Endothelial cell of umbilical vein (primary cell): ENCODE measurements around the gene TEX29. TPM values are rescaled to one million over a fixed set of nuclear protein-coding genes. Genes with fewer than 3 reads are reported as not detected.

ENCODE experiments used
- BruUV-seq: library from RNA; stranded (reverse); fragments of 400-500 nt; replicated peaks from 2 replicates; lab custom pipeline; 2021; lab: Mats Ljungman, UMichigan
- CTCF ChIA-PET: fragments of 300-600, 350-600 bp; sonication (Branson Sonifier 250); formaldehyde crosslinking; loops from one replicate; lab custom pipeline; 2021; ENCODE audit warnings: antibody characterized with exemption, inconsistent platforms; lab: Charles Lee
- POLR2A ChIA-PET: fragments of 300-600, 350-600 bp; sonication (Branson Sonifier 250); formaldehyde crosslinking; loops from one replicate; lab custom pipeline; 2021; ENCODE audit warnings: antibody characterized with exemption, inconsistent platforms; lab: Charles Lee
- DNase-seq: peaks from one replicate; pipeline ENCODE4 v3.0.0-alpha.2; 2011; ENCODE audit warnings: low read depth, low spot score
- FAIRE-seq: peaks from 2 replicates; lab custom pipeline; 2011; peaks lifted over from hg19 to GRCh38; lab: Jason Lieb, UNC
- H2AFZ ChIP-seq: 2 replicates; pipeline ENCODE4 v1.6.0; 2012; ENCODE audit warnings: low read depth, low read length, control low read depth, inconsistent platforms
- H3K27ac ChIP-seq: 2 replicates; pipeline ENCODE4 v1.5.1; 2011; ENCODE audit warnings: low read depth, mild to moderate bottlenecking, control low read depth, low read length, moderate library complexity; ENCODE audit not compliant: insufficient read depth
- H3K27me3 ChIP-seq, 2 experiments: 2 replicates each; pipeline versions ENCODE4 v1.6.0 to v1.6.1; 2011; ENCODE audit warnings: low read length in 2 of 2, mixed read lengths in 1 of 2; ENCODE audit not compliant: control insufficient read depth in 2 of 2, insufficient read depth in 2 of 2
- H3K36me3 ChIP-seq, 2 experiments: 2 replicates in 1 of 2; 3 replicates in 1 of 2; pipeline ENCODE4 v1.5.1; 2011; ENCODE audit warnings: low read length in 2 of 2, mild to moderate bottlenecking in 1 of 2, moderate library complexity in 1 of 2; ENCODE audit not compliant: control insufficient read depth in 2 of 2, insufficient read depth in 2 of 2; ENCODE audit errors: extremely low read depth in 1 of 2
- H3K4me1 ChIP-seq: 3 replicates; pipeline ENCODE4 v1.5.1; 2011; ENCODE audit warnings: mild to moderate bottlenecking, low read length; ENCODE audit not compliant: control insufficient read depth, insufficient read depth; ENCODE audit errors: extremely low read depth
- H3K4me2 ChIP-seq: 2 replicates; pipeline ENCODE4 v1.6.1; 2011; ENCODE audit warnings: low read length, control low read depth, mixed read lengths; ENCODE audit not compliant: insufficient read depth
- H3K4me3 ChIP-seq, 3 experiments: fragments of 200-600 bp in 1 of 3; sonication (generic), shearing (Covaris generic) in 1 of 3; replicated peaks in 1 of 3; 2 replicates each; pipeline ENCODE4 v1.5.1; 2011 to 2016; ENCODE audit warnings: control low read depth in 3 of 3, low read length in 3 of 3, mild to moderate bottlenecking in 2 of 3, inconsistent platforms in 1 of 3, low read depth in 1 of 3, moderate library complexity in 1 of 3; ENCODE audit not compliant: insufficient read depth in 1 of 3
- H3K79me2 ChIP-seq: 2 replicates; pipeline ENCODE4 v1.6.0; 2012; ENCODE audit warnings: low read length, inconsistent platforms; ENCODE audit not compliant: control insufficient read depth, insufficient read depth
- H3K9ac ChIP-seq: replicated peaks from 2 replicates; pipeline ENCODE3; 2011; ENCODE audit warnings: low read length, control low read depth; ENCODE audit not compliant: insufficient read depth; ENCODE audit errors: extremely low read depth
- H3K9me1 ChIP-seq: replicated peaks from 3 replicates; pipeline ENCODE4 v1.6.0; 2011; ENCODE audit warnings: mild to moderate bottlenecking, low read length; ENCODE audit not compliant: control insufficient read depth, insufficient read depth; ENCODE audit errors: extremely low read depth
- H3K9me3 ChIP-seq: replicated peaks from 2 replicates; pipeline ENCODE4 v1.5.1; 2012; ENCODE audit warnings: low read length, inconsistent platforms; ENCODE audit not compliant: control insufficient read depth, insufficient read depth
- H4K20me1 ChIP-seq: replicated peaks from 2 replicates; pipeline ENCODE3; 2011; ENCODE audit warnings: mild to moderate bottlenecking, low read length; ENCODE audit not compliant: control insufficient read depth, insufficient read depth; ENCODE audit errors: extremely low read depth
- CTCF ChIP-seq, 2 donors: IDR thresholded peaks; 1 replicate in 1 of 2; 2 replicates in 1 of 2; pipeline ENCODE4 v1.5.1; 2011; ENCODE audit warnings: low read length in 2 of 2, mild to moderate bottlenecking in 2 of 2, moderate library complexity in 2 of 2, control low read depth in 1 of 2, inconsistent platforms in 1 of 2, low read depth in 1 of 2; ENCODE audit not compliant: insufficient read depth in 1 of 2; ENCODE audit errors: extremely low read depth in 1 of 2
- EZH2 ChIP-seq: IDR thresholded peaks from 2 replicates; pipeline ENCODE4 v1.6.1; 2012; ENCODE audit warnings: borderline replicate concordance, low read depth, mild to moderate bottlenecking, moderate library complexity, low read length, inconsistent platforms; ENCODE audit not compliant: severe bottlenecking
- FOS ChIP-seq: IDR thresholded peaks from 2 replicates; pipeline ENCODE4 v1.6.1; 2011; ENCODE audit warnings: mild to moderate bottlenecking, low read length, moderate library complexity, borderline replicate concordance; ENCODE audit not compliant: insufficient read depth
- GATA2 ChIP-seq: IDR thresholded peaks from 2 replicates; pipeline ENCODE4 v1.7.0; 2011; ENCODE audit warnings: low read depth, mild to moderate bottlenecking, moderate library complexity, mixed read lengths, low read length; ENCODE audit not compliant: insufficient read length, insufficient read depth
- JUN ChIP-seq: IDR thresholded peaks from 2 replicates; pipeline ENCODE4 v1.6.1; 2011; ENCODE audit warnings: borderline replicate concordance, low read depth; ENCODE audit not compliant: insufficient read length, insufficient read depth
- MAX ChIP-seq: IDR thresholded peaks from 2 replicates; pipeline ENCODE4 v1.6.1; 2011; ENCODE audit not compliant: insufficient read depth, insufficient read length
- MYC ChIP-seq: IDR thresholded peaks from one replicate; pipeline ENCODE4 v1.6.1; 2011; ENCODE audit warnings: mild to moderate bottlenecking, low read depth, low read length
- POLR2A ChIP-seq: IDR thresholded peaks from 2 replicates; pipeline ENCODE4 v1.6.1; 2012; ENCODE audit warnings: low read depth, mild to moderate bottlenecking, control low read depth, low read length
- POLR2AphosphoS5 ChIP-seq: IDR thresholded peaks from 2 replicates; pipeline ENCODE4 v1.6.1; 2012; ENCODE audit warnings: low read depth, mild to moderate bottlenecking, control low read depth, low read length, moderate library complexity; ENCODE audit not compliant: insufficient read depth
- dilution Hi-C: fragments of 300-500 bp; cut with MboI; formaldehyde crosslinking; loops from one replicate; pipeline ENCODE4 v1.15.0; 2019; ENCODE audit warnings: low sequenced_read_pairs; ENCODE audit not compliant: extremely low pct_ligation_motif_present
- intact Hi-C: fragments of 100-400 bp; cut with micrococcal nuclease; formaldehyde crosslinking; loops from one replicate; pipeline ENCODE4 v1.10.0; 2022
- polyA plus RNA-seq, 4 experiments: library from polyadenylated mRNA; depleted of rRNA in 3 of 4; stranded (reverse) in 3 of 4; unstranded in 1 of 4; fragments of >200 nt; gene quantifications; 2 replicates each; pipeline versions ENCODE4 v1.2.1 to v1.2.3, GENCODE V29; 2011 to 2012; ENCODE audit warnings: missing spikeins in 1 of 4
- total RNA-seq: library from RNA; stranded (reverse); gene quantifications from 2 replicates; pipeline ENCODE4 v1.2.3, GENCODE V29; 2021

TEX29 gene
- total and polyA plus RNA-seq, 2 donors (not counting 3 experiments of a cell fraction or from before 2014, with no cell fraction given): 0.44 TPM; not detected in 1

GRCh38 chr13:111338841-111339240, 18.4 kb downstream of the TEX29 start:
- Histone ChIP-seq H3K9ac (no peak overlapping the region), H3K4me1 (no peaks in the 10 kb centered on the region), H3K36me3 (no peaks in the 10 kb centered on the region), H4K20me1 (no peaks in the 10 kb centered on the region), H3K9me1 (no peaks in the 10 kb centered on the region), H2AFZ (no peak overlapping the region), H3K4me2 (no peak overlapping the region), H3K27me3 (no peaks in the 10 kb centered on the region), H3K4me3 (no peak overlapping the region), H3K9me3 (no peaks in the 10 kb centered on the region), H3K27ac (no peak overlapping the region), H3K79me2 (no peaks in the 10 kb centered on the region)
- intact Hi-C loops: no loop called here
- DNase-seq (no peak), FAIRE-seq (no peak)
- dilution Hi-C loops: no loop called here
- ChIA-PET POLR2A (no interaction called here), CTCF (no interaction called here)
- TF ChIP-seq FOS (no peak), CTCF (IDR thresholded peaks at IDR 0.05; ENCODE audit: extremely low read depth in 1 of 2, insufficient read depth in 1 of 2, low read depth in 1 of 2, low read length in 2 of 2) (no peak), EZH2 (no peak), MYC (no peak), POLR2A (no peak), JUN (no peak), POLR2AphosphoS5 (no peak), MAX (no peak), GATA2 (no peak)
- no TSS peak for BruUV-seq
